Anterior cingulate cortex (tissue), 58 donors: Measurements from ENCODE around the gene FADS6.
"Not testable (repeated sequence)": the region's sequence is repeated elsewhere in the genome, so short reads cannot be mapped to it uniquely, and the experiment has no call there.

Experiments used
- DNase-seq, 58 donors: peaks; one replicate each; lab custom pipeline; 2025; lab: John Stamatoyannopoulos, UW

FADS6 gene

GRCh38 chr17:74921769-74922168, 28.3 kb upstream of the FADS6 start:
- no peak for DNase-seq

DNA sequence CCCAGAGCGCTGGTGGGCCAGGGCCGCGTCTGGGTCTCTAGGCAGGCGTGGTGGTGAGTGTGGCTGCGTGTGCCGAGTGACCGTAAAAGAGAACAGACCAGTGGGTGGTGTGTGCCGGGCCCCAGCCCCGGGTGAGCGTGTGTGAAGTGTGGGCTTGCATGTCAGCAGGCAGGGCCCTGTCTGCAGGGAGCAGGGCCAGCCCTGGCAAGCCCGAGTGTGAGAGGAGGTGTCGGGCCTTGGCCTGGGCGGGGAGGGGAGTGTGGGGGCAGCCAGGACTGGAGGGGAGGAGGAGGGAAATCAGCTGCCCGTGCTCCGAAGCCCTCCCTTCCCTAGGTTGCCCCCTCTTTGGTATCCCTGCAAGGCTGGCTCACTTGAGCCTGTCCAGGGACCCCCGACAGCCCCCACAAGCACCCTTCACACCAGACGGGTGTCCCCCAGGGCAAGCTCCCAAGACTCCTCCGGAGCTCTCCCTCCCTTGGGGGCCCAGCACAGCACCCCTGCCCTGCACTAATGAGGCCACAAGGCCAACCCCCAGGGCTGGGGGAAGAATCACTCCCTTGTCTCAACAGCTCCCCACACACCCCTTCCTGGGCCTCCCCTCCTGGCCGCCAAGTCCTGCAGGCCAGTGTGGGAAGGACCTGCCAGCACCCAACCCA, 27.7 kb upstream of the FADS6 start:
- DNase-seq: no peak

DNA sequence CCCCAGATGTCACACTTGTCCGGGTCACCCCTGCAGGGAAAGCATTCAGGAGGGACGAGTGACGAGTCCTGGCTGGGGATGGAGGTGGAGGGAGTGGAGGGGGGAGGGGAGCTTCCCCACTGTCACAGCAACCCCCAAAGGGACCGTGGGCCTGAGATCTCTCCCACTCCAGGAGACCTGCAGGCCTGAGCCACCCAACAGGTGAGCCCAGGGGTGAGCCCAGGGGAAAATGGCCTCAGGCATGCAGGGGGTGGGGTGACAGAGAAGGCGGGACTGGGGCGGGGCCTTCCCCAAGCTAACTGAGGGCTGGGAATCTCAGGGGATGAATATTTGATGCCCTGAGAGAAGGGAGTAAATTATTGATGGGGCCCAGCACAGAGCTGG, 27.2 kb upstream of the FADS6 start:
- no peak for DNase-seq

DNA sequence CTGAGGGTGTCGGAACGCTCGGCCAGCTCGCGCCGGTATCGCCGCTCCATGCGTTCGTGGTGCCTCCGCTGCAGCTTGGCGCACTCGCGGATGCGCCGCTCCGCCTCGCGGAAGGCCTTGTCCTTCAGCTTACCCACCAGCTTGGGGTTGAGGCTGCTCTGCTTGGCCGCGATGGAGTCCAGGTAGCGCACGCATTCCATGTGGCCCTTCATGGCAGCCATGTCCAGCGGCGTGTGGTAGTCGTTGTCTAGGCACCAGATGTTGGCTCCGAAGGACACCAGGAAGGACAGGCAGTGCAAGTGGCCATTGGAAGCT, 26.8 kb upstream of the FADS6 start:
- DNase-seq: no peak

DNA sequence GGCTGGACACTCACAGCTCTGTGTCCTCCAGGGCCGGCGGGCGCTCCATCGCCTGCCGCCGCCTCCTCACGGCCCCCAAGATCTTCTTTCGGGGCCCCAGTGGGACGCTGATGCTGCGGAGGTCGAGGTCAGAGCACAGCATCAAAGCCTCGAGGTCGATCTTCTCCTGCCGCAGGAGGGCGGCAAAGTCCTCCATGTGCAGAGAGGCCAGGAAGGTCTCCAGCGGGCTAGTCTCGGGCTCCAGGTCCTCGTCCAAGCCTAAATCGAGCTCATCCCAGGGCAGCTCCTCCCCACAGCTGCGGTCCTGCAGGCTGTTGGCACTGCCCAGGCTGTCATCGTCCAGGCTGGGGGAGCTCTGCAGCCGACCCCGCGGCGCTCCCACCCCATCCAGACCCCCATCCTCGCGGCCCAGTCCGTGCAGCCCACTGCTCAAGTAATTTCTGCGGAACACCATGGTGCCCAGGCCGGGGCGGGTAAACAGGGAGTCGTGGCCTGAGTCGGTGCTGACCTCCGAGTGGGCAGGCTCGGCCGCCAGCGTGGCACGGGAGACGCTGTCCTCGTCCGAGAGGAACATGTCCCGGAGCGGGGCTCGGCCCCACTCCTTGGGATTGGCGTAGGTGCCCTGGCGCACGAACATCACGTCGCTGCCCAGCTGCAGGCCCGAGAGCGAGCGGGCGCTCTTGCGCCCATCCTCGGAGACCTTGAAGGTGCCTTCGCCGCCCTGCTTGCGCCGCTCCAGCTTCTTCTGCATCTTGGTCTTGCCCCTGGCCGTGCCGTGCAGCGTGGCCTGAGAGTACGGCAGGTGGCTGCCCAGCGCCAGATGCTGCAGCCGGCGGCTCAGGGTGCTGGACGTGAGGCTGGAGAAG, 26.2 kb upstream of the FADS6 start:
- no peak for DNase-seq

DNA sequence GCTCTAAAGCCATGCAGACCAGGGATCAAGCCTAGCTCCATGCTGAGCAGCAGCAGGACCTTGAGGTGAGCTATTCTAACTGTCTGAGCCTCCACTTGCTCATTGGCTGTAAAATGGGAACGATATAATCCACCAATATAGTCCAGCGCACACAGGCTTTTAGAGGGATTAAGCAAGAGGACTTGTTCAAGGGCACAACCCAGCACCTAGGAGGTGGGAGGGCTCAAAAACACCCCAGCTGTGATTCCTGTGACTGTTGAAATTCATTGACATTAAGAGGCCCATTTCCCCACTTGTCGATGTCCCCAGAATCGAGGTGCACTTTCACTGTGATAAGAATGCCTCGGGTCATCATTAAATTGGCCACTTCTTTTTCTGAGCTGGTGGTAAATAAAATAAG, 25.5 kb upstream of the FADS6 start:
- DNase-seq: no peak

GRCh38 chr17:74917430-74917829, 24.0 kb upstream of the FADS6 start:
- DNase-seq: no peak

DNA sequence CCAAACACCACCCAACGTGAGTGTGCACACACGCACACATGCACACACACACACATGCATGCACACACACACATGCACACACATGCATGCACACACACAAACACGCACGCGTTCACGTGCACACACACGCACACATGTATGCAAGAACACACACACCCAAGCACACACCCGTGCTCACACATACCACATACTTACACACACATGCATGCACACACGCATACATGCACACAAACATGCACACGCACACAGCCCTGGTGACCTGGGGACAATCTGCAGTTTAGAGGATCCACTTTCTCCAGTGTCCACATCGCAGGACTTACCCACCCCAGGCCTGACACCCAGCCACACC, 23.4 kb upstream of the FADS6 start:
- no peak for DNase-seq

DNA sequence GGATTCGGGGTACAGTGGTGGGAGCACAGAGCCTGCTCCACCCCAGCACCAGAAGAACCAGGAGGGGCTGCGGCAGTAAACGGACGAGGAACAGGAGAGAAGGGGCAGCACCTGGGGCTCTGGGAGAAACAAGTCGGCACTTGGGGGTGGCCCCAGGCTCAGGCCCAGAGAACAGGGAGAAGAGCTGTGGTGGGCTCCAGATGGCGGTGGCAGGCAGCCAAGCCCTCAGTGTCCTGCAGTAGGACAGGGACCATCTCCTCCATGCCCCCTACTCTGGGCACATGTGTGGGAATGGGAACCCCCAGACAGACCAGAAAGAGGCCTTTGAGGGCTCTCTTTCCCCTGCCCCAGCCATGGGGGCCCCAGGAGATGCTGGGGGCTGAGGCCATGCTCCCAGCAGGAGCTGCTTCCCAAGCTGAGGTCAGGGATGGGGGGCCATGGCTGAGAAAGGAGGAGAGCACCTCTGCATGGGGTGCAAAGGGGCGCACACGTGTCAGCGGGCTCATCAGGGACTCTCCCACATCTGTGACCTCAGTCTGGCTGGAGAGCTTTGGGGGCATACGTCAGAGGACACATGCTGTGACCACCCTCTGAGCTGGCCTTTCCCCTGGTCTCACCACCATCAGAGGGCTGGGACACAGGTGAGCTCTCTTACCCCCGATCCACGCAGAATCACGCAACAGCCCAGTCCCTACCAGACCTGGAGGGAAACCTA, 22.9 kb upstream of the FADS6 start:
- DNase-seq: no peak

GRCh38 chr17:74911423-74911822, 18.0 kb upstream of the FADS6 start:
- not testable (repeated sequence) for DNase-seq

DNA sequence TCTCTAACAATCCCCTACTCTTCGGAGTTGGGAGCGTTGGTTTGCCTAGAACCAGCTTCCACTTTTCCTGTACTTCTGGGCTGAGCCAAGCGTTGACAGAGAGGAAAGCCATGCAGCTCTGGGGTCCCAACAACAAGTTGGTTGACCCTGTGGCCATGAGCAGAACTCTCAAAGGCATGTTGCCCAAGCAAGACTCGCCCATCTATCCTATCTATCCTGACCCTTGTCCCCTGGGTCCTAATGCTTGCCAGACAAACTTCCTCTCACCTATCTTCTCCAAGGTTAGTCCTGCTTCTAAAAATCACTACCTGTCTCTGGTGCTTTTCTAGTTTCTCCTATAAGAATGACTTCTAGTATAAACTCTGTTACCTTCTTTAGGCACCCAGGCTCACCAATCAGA, 15.7 kb upstream of the FADS6 start:
- DNase-seq: not testable (repeated sequence)

DNA sequence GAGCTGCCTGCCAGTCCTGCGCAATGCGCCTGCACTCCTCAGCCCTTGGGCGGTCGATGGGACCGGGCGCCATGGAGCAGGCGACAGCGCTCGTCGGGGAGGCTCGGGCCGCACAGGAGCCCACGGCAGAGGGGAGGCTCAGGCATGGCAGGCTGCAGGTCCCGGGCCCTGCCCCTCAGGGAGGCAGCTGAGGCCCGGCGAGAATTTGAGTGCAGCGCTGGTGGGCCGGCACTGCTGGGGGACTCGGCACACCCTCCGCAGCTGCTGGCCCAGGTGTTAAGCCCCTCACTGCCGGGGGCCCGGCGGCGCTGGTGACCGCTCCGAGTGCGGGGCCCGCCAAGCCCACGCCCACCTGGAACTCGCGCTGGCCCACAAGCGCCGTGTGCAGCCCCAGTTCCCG, 13.6 kb upstream of the FADS6 start:
- DNase-seq: no peak

- not testable (repeated sequence) for DNase-seq
These were observed 12.9 kb upstream of the FADS6 start for GRCh38 chr17:74906214-74906793.

GRCh38 chr17:74904687-74905409, 11.4 kb upstream of the FADS6 start:
- no peak for DNase-seq

DNA sequence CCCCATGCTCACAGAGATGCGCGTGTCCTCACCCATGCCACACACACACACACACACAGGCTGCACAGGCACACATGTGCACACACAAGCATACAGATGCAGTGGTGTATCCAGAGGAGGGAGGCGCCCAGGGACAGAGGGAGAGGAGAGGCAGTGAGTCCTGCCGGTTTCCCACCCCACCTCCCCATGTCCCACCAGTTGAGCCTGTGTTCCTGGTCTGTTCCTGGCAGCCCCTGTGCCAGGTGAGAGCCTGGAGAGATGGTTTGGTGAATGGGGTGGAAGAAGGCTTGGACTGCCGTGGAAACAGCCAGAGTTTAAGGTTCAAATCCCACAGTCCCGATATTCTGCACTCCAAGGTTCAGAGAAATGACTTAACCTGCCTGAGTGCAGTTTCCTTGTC, 10.2 kb upstream of the FADS6 start:
- no peak for DNase-seq

- no peak for DNase-seq
These were observed 9.6 kb upstream of the FADS6 start for GRCh38 chr17:74903034-74903433.

- DNase-seq: no peak
These were observed 8.1 kb upstream of the FADS6 start for GRCh38 chr17:74901353-74902135.

GRCh38 chr17:74900208-74900607, 6.8 kb upstream of the FADS6 start:
- no peak for DNase-seq

DNA sequence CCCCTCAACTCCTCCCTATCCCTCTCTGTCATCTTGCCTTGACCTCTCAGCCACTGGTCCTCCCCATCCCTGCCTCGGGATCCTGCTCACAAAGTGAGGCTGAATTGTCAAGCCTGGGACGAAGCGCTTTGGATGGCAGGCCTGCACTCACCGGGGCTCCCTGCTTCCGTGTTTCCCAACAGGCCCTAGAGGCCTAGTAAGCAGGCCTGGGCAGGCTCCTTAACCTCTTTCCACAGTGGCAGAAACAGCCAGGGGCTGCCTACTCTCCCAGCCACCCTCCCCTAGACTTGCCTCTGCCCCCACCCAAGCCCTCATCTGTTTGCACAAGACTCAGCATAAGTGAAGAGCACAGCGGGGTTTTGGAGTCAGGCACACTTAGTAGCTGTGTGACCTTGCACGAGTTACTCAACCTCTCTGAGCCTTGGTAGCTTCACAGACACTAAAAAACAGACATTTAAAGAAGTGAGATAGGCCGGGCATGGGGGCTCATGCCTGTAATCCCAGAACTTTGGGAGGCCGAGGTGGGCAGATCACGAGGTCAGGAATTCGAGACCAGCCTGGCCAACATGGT, 5.0 kb upstream of the FADS6 start:
- DNase-seq: no peak
